NT2/D1 (cell line): ENCODE data around the gene COL18A1.

Experiments used
- DNase-seq: peaks from one replicate; pipeline ENCODE4 v3.0.0-alpha.2; 2011; ENCODE audit warnings: low read depth, low spot score
- H3K27me3 ChIP-seq: 2 replicates; pipeline ENCODE4 v1.6.0; 2011; ENCODE audit warnings: mild to moderate bottlenecking; ENCODE audit not compliant: insufficient read length, insufficient read depth
- H3K36me3 ChIP-seq: 2 replicates; pipeline ENCODE4 v1.6.1; 2011; ENCODE audit warnings: mild to moderate bottlenecking, low read length, mixed read lengths; ENCODE audit not compliant: insufficient read depth, insufficient read length
- H3K4me1 ChIP-seq: 2 replicates; pipeline ENCODE4 v1.5.1; 2011; ENCODE audit not compliant: insufficient read depth, insufficient read length
- H3K4me3 ChIP-seq: 2 replicates; pipeline ENCODE4 v1.5.1; 2011; ENCODE audit warnings: low read depth; ENCODE audit not compliant: insufficient read length
- H3K9ac ChIP-seq: 2 replicates; pipeline ENCODE4 v1.6.0; 2011; ENCODE audit warnings: low read depth; ENCODE audit not compliant: insufficient read length
- H3K9me3 ChIP-seq: 2 replicates; pipeline ENCODE4 v1.5.1; 2011; ENCODE audit warnings: mild to moderate bottlenecking, low read length; ENCODE audit not compliant: insufficient read depth
- SUZ12 ChIP-seq: IDR thresholded peaks from 2 replicates; pipeline ENCODE4 v1.6.1; 2011; ENCODE audit not compliant: insufficient read length, insufficient read depth; ENCODE audit errors: extremely low read depth
- YY1 ChIP-seq: IDR thresholded peaks from 2 replicates; pipeline ENCODE4 v1.6.1; 2011; ENCODE audit not compliant: insufficient read length, insufficient read depth
- ZNF274 ChIP-seq: IDR thresholded peaks from 2 replicates; pipeline ENCODE4 v1.6.1; 2011; ENCODE audit warnings: mild to moderate bottlenecking, low read depth, low read length

COL18A1 gene

DNA sequence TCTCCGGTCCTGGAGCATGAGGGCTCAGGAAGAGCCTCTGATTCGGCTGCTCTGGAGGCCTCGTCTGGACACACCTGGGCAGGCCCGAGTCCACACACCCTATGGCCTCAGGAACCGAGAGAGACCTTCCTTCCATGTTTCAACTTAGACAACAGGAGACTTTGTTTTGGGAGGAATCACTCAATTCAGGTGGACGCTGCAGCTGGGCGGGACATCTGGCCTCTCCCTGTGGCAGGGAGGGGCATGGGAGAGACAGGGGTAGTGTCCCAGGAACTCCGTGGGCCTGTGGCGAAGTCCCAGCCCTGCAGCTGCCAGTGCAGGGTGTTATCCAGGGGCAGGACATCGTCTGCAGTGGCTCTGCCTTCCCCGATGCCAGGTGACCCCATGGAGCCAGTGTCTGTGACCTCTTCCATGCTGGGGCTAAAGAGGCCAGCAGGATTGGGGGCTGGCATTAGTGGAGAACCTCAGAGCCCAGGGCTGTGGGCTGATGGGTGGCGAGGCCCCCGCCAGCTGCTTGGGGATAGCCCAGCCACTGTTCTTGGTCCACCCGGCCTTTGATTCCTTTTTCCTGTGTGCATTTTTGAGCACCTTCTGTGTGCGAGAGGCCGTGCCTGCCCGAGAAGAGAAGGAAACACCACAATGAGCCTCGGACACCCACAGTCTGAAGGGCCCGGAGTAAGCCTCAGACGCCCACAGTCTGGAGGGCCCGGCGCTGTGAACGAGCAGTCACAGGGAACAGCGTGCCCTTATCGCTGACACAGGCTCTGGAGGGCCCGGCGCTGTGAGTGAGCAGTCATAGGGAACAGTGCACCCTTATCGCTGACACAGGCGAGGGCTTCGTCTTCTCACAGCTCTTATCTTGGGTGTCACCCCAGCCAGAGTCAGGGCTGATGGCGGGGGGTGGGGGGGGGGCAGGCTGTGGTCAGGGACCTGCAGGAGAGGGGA lies 6.2 kb downstream of the COL18A1 start:
- Histone ChIP-seq H3K9me3 (no peaks in the 10 kb centered on the region), H3K27me3 (no peaks in the 10 kb centered on the region), H3K9ac (peak overlapping the region; percentile 37), H3K4me1 (peaks cover 76% of the 10 kb centered on the region), H3K36me3 (peaks cover 95% of the 10 kb centered on the region), H3K4me3 (no peak overlapping the region)
- DNase-seq, result no peak
- TF ChIP-seq YY1 (no peak), ZNF274 (no peak), SUZ12 (no peak)

DNA sequence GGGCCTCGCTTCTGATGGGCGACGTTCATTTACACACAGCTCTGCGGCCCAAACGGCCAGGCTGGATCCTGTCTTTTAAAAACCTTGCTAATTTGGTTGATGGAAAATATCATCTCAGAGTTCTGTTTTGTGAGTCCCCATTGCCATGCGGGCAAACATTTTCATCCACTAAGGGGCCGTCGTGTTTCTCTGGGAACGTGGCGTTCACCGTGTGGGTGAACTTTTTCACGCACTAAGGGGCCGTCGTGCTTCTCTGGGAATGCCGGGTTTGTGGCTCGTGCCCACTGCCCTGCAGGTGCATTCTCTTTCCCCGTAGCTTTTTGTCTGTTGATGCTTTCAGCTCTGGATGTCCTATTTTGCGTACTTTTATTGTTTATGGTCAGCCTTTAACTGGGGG lies 6.8 kb downstream of the COL18A1 start:
- Histone ChIP-seq H3K36me3 (peaks cover 95% of the 10 kb centered on the region), H3K9me3 (no peaks in the 10 kb centered on the region), H3K4me3 (no peak overlapping the region), H3K4me1 (peaks cover 79% of the 10 kb centered on the region), H3K27me3 (no peaks in the 10 kb centered on the region), H3K9ac (no peak overlapping the region)
- no peak for TF ChIP-seq ZNF274
- TF ChIP-seq SUZ12, result no peak
- TF ChIP-seq YY1, result no peak
- no peak for DNase-seq

DNA sequence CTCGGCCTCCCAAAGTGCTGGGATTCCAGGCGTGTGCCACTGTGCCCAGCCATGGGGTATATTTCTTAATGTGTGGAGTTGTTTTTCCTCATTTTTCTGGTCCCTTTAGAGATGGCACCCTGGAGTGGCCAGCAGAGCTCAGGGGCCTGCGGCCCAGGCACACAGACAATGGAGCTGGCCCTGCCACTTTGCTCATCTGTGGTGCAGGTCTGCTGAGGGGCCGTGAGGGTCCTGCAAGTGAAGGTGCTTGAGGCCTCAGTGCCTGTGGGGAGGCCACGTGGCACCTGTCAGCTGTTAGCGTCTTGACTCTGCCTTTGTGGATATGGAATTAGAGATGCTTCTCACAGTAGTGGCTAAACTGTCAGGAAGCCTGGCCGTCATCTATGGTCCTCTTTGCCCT lies 7.5 kb downstream of the COL18A1 start:
- DNase-seq, result no peak
- Histone ChIP-seq H3K4me1 (peaks cover 82% of the 10 kb centered on the region), H3K27me3 (no peaks in the 10 kb centered on the region)

DNA sequence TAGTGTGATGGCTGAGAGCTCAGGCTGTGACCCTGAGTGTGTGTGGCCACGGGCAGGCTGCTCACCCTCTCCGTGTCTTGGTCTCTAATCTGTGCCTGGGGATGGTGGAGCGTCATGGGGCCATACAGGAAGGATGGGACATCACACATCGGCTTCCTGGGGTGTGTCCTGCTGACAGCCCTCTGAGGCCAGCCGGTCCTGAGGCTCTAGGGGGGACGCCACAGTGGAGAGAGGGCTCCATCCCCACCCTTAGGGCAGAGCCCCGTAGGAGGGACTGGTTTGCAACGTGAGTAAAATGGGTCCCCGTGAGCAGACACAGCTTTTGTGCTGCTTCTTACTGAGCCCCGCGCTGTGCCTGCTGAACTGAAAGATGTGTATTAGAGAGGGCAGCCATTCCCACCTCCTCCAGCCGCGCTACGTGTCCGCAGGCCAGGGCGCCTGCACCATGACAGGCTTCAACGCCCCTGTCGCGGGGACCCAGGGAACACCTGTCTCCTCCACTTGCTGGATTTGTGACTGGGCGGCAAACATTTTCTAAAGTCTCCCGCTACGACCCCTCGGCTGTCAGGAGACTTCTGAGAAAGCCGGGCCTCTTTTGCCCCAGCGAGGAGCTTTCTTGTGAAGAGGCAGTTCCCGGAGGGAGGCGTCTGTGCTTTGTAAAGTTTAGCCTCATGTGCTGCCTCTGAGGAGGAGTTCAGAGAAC lies 8.1 kb downstream of the COL18A1 start:
- Histone ChIP-seq H3K9me3 (no peaks in the 10 kb centered on the region), H3K4me3 (no peak overlapping the region), H3K9ac (peak overlapping the region; percentile 61), H3K27me3 (no peaks in the 10 kb centered on the region), H3K4me1 (peaks cover 80% of the 10 kb centered on the region), H3K36me3 (peaks cover 95% of the 10 kb centered on the region)
- no peak for DNase-seq
- TF ChIP-seq ZNF274 (no peak), YY1 (no peak), SUZ12 (no peak)

More for the DNA sequence above, 7.5 kb downstream of the COL18A1 start:
- Histone ChIP-seq H3K4me3 (no peak overlapping the region), H3K9me3 (no peaks in the 10 kb centered on the region), H3K36me3 (peaks cover 95% of the 10 kb centered on the region), H3K9ac (peak overlapping the region; percentile 61)
- TF ChIP-seq ZNF274 (no peak), YY1 (no peak), SUZ12 (no peak)

DNA sequence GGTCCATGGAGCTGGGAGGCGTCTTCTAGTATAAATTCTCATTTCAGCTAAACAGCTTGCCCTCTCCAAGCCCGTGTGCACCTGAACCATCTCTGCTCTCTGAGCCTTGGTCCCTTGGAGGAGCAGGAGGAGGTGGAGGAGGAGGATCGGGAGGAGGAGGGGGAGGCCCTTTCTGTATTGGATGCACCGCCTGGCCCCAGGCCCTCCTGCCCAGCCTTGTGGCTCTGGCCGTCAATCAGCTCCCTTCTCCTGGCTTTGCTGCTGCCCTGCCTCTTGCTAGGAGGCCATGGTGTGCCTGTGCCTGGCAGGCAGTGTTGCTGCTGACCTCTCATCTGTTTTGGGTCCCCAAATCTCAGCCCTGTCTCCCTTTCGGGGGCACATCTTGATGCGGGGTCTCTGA lies 9.0 kb downstream of the COL18A1 start:
- Histone ChIP-seq H3K36me3 (peaks cover 95% of the 10 kb centered on the region), H3K4me3 (no peak overlapping the region), H3K9me3 (no peaks in the 10 kb centered on the region), H3K9ac (peak overlapping the region; percentile 1), H3K4me1 (peaks cover 74% of the 10 kb centered on the region), H3K27me3 (no peaks in the 10 kb centered on the region)
- DNase-seq, result no peak
- TF ChIP-seq ZNF274 (no peak), SUZ12 (no peak), YY1 (no peak)

DNA sequence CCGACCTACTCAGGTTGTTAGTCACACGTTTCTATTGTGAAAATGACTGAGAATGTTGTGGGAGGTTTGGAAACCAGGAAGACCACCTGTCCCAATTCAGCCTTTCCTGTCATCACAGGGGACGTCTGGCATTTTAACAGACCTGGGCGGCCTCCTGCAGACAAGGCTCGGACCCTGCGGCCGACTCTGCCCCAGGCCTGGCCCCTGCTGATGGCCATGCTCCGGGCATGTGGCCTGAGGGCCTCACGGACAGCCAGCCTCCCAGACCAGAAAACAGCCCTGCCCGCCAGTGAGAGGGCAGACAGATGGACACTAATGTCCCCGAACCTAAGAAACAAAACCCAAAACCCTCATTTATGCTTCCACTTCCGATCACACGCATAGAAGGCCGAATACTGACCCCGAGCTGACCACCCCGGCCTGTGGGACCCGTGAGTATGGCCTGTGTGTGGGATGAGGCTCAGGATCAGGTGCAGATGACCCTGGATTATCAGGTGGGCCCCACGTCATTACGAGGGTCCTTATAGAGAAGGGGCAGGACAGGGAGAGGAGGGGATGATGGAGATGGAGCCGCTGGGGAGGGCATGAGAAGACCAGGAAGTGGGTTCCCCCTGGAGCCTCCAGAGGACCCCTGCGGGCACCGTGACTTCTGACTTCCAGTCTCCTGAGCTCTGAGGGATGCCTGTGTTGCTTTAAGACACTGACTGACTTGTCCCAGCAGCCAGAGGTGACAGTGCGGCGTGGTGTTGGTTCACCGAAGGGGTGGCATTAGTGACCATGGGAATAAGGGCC lies 9.6 kb downstream of the COL18A1 start:
- DNase-seq, result no peak
- Histone ChIP-seq H3K9me3 (no peaks in the 10 kb centered on the region), H3K36me3 (peaks cover 95% of the 10 kb centered on the region), H3K4me3 (no peak overlapping the region), H3K27me3 (no peaks in the 10 kb centered on the region), H3K4me1 (peaks cover 72% of the 10 kb centered on the region), H3K9ac (peak overlapping the region; percentile 39)
- TF ChIP-seq SUZ12, result no peak
- TF ChIP-seq YY1, result no peak
- no peak for TF ChIP-seq ZNF274

DNA sequence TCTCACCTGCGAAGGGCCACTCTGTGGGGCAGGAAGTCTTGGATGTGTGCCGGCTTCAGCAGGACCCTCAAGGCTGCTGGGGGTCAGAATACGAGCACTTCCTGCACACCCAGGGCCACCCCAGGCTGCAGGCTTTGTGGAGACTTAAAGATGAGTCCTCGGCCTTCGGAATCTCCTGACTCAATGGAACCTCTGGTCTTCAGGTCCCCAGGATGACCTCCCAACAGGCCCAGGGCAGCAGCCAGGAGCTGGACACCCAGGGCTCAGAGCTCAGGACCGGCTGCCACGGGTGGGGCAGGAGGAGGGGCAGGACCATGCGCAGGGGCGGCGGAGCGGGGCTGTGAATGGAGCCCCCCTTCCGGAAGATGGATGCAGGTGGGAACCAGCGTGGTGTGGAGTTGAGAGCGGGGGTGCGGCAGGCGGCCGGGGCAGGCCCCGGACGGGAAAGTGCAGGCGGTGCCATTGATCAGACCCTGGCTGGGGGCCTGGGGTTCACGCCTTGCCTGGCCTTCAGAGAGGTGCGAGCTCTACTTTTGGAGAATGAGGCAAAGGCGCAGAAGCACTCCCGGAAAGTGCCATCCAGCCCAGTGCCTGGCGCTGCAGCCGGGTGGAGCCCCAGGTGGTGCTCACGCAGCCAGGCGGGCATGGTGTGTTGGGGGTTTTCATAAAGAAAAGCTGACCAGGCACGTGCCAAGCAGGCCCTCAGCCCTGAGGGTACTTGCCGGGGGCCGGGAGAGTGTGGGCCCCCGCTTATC lies 10.4 kb downstream of the COL18A1 start:
- TF ChIP-seq SUZ12 (no peak), ZNF274 (no peak), YY1 (no peak)
- peaks cover 95% of the 10 kb centered on the region for H3K36me3 ChIP-seq
- peaks cover 70% of the 10 kb centered on the region for H3K4me1 ChIP-seq
- peak overlapping the region; percentile 53 for H3K9ac ChIP-seq
- H3K9me3 ChIP-seq, result no peaks in the 10 kb centered on the region
- H3K27me3 ChIP-seq, result no peaks in the 10 kb centered on the region
- no peak overlapping the region for H3K4me3 ChIP-seq
- DNase-seq, result no peak
